Measurements from ENCODE around the gene TMEM87B.

Gene TMEM87B

DNA sequence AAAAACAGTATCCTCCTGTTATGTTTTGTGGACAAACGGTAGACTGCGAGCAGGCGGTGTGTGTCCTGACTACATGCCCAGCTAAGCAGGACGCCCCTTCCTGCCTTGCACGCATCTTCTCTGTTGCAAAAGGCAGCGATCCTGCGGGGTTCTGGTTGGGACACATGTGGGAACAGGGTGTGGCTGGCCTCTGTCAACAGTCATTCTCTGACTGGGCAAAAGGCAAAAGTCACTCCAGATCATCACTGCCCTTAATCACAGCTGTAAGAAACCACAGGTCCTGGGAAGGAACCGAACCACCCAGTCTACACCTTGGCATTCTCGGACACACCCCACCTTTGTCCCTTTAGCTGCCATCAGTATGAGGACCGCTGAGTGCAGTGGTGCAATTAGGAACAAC is 44.3 kb upstream of the TMEM87B start:
- in situ Hi-C loops (cut with HindIII; ENCODE audit: low sequenced_read_pairs): no loop called here
- TF ChIP-seq, protein P1, sequence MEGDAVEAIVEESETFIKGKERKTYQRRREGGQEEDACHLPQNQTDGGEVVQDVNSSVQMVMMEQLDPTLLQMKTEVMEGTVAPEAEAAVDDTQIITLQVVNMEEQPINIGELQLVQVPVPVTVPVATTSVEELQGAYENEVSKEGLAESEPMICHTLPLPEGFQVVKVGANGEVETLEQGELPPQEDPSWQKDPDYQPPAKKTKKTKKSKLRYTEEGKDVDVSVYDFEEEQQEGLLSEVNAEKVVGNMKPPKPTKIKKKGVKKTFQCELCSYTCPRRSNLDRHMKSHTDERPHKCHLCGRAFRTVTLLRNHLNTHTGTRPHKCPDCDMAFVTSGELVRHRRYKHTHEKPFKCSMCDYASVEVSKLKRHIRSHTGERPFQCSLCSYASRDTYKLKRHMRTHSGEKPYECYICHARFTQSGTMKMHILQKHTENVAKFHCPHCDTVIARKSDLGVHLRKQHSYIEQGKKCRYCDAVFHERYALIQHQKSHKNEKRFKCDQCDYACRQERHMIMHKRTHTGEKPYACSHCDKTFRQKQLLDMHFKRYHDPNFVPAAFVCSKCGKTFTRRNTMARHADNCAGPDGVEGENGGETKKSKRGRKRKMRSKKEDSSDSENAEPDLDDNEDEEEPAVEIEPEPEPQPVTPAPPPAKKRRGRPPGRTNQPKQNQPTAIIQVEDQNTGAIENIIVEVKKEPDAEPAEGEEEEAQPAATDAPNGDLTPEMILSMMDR (IDR thresholded peaks at IDR 0.05; ENCODE audit: low read depth, low read length, missing control alignments): no peak
- no peak overlapping the region for H3K4me3 ChIP-seq (ENCODE audit: low read depth, low read length)
- DNase-seq (ENCODE audit: low read depth): no peak

DNA sequence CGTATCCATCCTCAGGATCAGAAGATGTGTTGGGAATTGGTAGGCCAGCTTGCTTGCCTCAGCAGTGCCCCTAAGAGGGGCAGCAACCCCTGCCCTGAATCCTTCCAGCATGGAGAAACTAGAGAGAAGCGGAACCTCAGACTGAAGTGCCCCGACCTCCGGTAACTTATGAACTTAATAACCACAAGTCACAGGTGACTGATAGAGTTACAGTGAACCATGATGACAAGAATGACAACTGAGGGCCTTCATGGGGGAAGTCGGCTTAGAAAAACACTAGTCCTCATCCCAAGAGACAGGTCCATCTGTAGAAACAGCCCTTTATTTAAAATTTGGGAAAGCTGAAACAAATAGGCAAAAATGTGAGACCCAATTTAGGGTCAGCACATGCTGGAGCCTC is 42.5 kb upstream of the TMEM87B start:
- TF ChIP-seq, protein P1 (IDR thresholded peaks at IDR 0.05; ENCODE audit: low read depth, low read length, missing control alignments): no peak
- H3K4me3 ChIP-seq (ENCODE audit: low read depth, low read length): no peak overlapping the region
- in situ Hi-C loops (cut with HindIII; ENCODE audit: low sequenced_read_pairs): no loop called here
- no peak for DNase-seq (ENCODE audit: low read depth)

DNA sequence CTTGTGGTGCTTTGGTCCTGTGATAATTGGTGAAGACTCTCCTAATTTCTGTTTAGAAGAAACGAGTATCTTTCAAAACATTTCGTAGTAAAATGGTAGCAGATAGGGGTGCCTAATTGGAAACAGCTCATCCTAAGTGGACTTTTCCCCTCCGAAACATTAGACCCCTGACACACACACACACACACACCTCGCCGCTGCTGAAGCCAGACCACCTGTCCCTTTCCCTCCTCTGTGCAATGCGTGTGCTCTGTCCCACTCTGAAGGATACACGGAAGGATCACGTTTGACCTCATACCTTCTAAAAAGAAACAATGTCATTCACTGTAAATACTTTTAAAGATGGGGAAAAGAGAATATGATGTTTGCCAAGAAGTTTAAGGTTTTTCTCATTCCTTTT is 36.2 kb upstream of the TMEM87B start:
- DNase-seq (ENCODE audit: low read depth): no peak
- in situ Hi-C loops (cut with HindIII; ENCODE audit: low sequenced_read_pairs): no loop called here
- TF ChIP-seq, protein P1 (IDR thresholded peaks at IDR 0.05; ENCODE audit: low read depth, low read length, missing control alignments): no peak
- no peak overlapping the region for H3K4me3 ChIP-seq (ENCODE audit: low read depth, low read length)

DNA sequence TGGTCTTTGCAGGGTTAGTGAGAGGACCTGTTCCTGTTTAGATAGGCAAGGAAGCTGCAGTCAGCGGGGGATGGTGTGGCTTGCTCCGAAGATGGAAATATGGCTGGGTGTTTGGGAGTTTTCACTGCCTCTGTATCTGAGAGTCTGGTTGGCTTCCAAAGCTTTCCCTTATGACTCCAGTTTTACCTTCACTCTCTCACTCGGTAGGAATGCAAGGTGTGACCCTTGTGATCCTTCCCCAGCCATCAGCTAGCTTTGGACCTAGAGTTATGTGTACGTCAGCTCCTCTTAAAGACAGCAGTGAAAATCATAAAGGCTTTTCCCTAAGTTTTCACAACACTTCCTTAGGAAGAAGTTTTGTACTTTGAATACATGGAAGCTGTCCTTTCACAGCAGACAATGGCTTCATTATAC is 35.5 kb upstream of the TMEM87B start:
- TF ChIP-seq, protein P1 (IDR thresholded peaks at IDR 0.05; ENCODE audit: low read depth, low read length, missing control alignments): no peak
- DNase-seq (ENCODE audit: low read depth): no peak
- in situ Hi-C loops (cut with HindIII; ENCODE audit: low sequenced_read_pairs): no loop called here
- H3K4me3 ChIP-seq (ENCODE audit: low read depth, low read length): no peak overlapping the region

DNA sequence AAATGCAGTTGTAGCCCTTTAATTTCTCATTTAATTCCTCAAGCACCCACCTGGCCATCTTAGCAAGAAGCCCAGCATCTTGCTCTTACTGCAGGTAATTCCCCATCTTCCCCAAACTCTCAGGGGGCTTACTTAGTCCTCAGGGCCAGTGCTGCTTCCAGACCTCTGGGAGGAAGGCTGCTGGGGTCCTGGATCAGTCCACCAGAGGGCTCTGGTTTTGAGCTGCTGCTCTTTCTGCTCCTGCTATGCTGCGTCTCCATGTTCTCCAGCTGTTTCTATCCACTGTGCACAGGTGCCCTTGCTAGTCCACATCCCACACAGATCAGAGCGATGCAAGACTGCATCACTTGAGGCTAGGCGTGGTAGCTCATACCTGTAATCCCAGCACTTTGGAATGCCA is 34.5 kb upstream of the TMEM87B start:
- no peak for DNase-seq (ENCODE audit: low read depth)
- in situ Hi-C loops (cut with HindIII; ENCODE audit: low sequenced_read_pairs): no loop called here
- no peak overlapping the region for H3K4me3 ChIP-seq (ENCODE audit: low read depth, low read length)
- TF ChIP-seq, protein P1 (IDR thresholded peaks at IDR 0.05; ENCODE audit: low read depth, low read length, missing control alignments): peak; percentile 42

DNA sequence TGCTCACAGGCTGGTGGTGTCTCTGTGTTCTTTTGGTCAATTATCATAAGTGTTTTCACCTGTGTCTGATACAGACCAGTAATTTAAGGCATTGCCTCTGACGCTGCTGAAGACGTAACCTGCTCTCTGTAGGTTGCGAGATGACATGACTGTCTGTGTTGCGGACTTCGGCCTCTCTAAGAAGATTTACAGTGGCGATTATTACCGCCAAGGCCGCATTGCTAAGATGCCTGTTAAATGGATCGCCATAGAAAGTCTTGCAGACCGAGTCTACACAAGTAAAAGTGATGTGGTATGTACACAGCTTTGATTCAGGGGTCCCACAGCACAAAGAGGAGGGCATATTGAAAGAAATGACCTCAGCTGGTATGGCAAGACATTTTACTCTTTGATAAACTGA is 33.8 kb upstream of the TMEM87B start:
- in situ Hi-C loops (cut with HindIII; ENCODE audit: low sequenced_read_pairs): no loop called here
- DNase-seq (ENCODE audit: low read depth): no peak
- TF ChIP-seq, protein P1 (IDR thresholded peaks at IDR 0.05; ENCODE audit: low read depth, low read length, missing control alignments): no peak
- H3K4me3 ChIP-seq (ENCODE audit: low read depth, low read length): no peak overlapping the region

DNA sequence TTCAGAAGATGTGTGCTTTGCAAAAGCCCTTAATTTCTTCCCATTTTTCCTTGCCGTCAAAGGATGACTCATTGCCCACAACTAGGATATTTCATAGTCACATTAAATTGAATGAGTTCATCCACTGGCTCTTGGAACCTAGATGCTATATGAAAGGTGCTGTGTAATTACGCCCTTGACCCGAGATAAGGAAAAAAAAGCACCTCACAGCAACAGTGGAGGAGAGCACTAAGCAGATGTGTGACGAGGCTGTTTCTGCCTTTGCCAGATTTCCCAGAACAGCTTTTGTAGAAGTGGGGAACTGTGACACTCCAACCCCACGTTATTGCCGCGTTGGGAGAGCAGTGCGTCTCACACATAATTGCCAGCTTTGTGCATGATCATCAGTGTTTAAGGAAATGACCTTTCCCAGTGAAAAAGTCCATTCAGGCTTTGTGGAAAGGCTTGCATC is 33.3 kb upstream of the TMEM87B start:
- TF ChIP-seq, protein P1 (IDR thresholded peaks at IDR 0.05; ENCODE audit: low read depth, low read length, missing control alignments): no peak
- H3K4me3 ChIP-seq (ENCODE audit: low read depth, low read length): no peak overlapping the region
- DNase-seq (ENCODE audit: low read depth): no peak
- in situ Hi-C loops (cut with HindIII; ENCODE audit: low sequenced_read_pairs): no loop called here

Data from astrocyte of the cerebellum (primary cell).